IMR-90 (cell line): Measurements from ENCODE around the gene HOXB1. TPM values are rescaled to one million over a fixed set of nuclear protein-coding genes. Genes with fewer than 3 reads are reported as not detected.

Experiments used
- ATAC-seq: fragments of 200-7000 bp; cut with Tn5 transposase; 2 replicates; pipeline ENCODE4 v1.9.1; 2020; ENCODE audit warnings: low read depth, mild to moderate bottlenecking, moderate library complexity
- BruUV-seq: library from RNA; stranded (reverse); fragments of 400-500 nt; replicated peaks from 2 replicates; lab custom pipeline; 2021; lab: Mats Ljungman, UMichigan
- CTCF ChIA-PET: fragments of 300-600 bp; formaldehyde crosslinking; extraction: SDS; loops from one replicate; lab custom pipeline; 2021; ENCODE audit warnings: antibody characterized with exemption; lab: Yijun Ruan, JAX
- POLR2A ChIA-PET: fragments of 300-600 bp; sonication (Branson Sonifier 250); formaldehyde crosslinking; loops from one replicate; lab custom pipeline; 2022; ENCODE audit warnings: antibody characterized with exemption; ENCODE audit not compliant: unreplicated experiment; lab: Charles Lee
- DNase-seq: peaks from one replicate; pipeline ENCODE4 v3.0.0; 2013
- H2AFZ ChIP-seq: replicated peaks from 2 replicates; pipeline ENCODE3; 2013; ENCODE audit warnings: low read length, mild to moderate bottlenecking; ENCODE audit not compliant: poor library complexity
- H2AK5ac ChIP-seq: 2 replicates; pipeline ENCODE4 v1.6.1; 2013; ENCODE audit warnings: low read depth, low read length, inconsistent platforms
- H2AK9ac ChIP-seq: replicated peaks from 2 replicates; pipeline ENCODE3; 2013; ENCODE audit warnings: mild to moderate bottlenecking, low read depth, low read length, moderate library complexity; ENCODE audit not compliant: poor library complexity
- H2BK120ac ChIP-seq: 2 replicates; pipeline ENCODE4 v1.6.1; 2013; ENCODE audit warnings: low read depth, low read length, inconsistent platforms
- H2BK15ac ChIP-seq: 3 replicates; pipeline ENCODE4 v1.6.1; 2013; ENCODE audit warnings: low read depth, low read length, inconsistent platforms
- H2BK20ac ChIP-seq: 2 replicates; pipeline ENCODE4 v1.6.1; 2013; ENCODE audit warnings: low read depth, mild to moderate bottlenecking, inconsistent platforms, low read length, moderate library complexity
- H2BK5ac ChIP-seq: 2 replicates; pipeline ENCODE4 v1.6.1; 2013; ENCODE audit warnings: mild to moderate bottlenecking, low read depth, low read length, inconsistent platforms; ENCODE audit not compliant: poor library complexity, severe bottlenecking
- H3K14ac ChIP-seq: replicated peaks from 2 replicates; pipeline ENCODE4 v1.6.1; 2013; ENCODE audit warnings: low read depth, low read length, inconsistent platforms
- H3K18ac ChIP-seq: 2 replicates; pipeline ENCODE4 v1.6.1; 2013; ENCODE audit warnings: low read depth, low read length, control low read depth
- H3K23ac ChIP-seq: 2 replicates; pipeline ENCODE4 v1.6.1; 2013; ENCODE audit warnings: low read depth, low read length, inconsistent platforms
- H3K27ac ChIP-seq: 2 replicates; pipeline ENCODE4 v1.5.1; 2013; ENCODE audit warnings: mild to moderate bottlenecking, control low read depth, low read length; ENCODE audit not compliant: insufficient read depth
- H3K27me3 ChIP-seq: 2 replicates; pipeline ENCODE4 v1.6.1; 2013; ENCODE audit warnings: low read length; ENCODE audit not compliant: control insufficient read depth, insufficient read depth
- H3K36me3 ChIP-seq: 2 replicates; pipeline ENCODE4 v1.6.1; 2013; ENCODE audit warnings: low read length, mixed read lengths; ENCODE audit not compliant: control insufficient read depth, insufficient read depth
- H3K4ac ChIP-seq: 2 replicates; pipeline ENCODE4 v1.6.1; 2013; ENCODE audit warnings: low read depth, low read length, inconsistent platforms
- H3K4me1 ChIP-seq: 2 replicates; pipeline ENCODE4 v1.6.1; 2013; ENCODE audit warnings: low read length, mixed read lengths; ENCODE audit not compliant: control insufficient read depth, insufficient read depth
- H3K4me2 ChIP-seq: 2 replicates; pipeline ENCODE4 v1.6.1; 2013; ENCODE audit warnings: low read depth, mild to moderate bottlenecking, control low read depth, low read length, moderate library complexity
- H3K4me3 ChIP-seq: 2 replicates; pipeline ENCODE4 v1.5.1; 2013; ENCODE audit warnings: low read depth, mild to moderate bottlenecking, control low read depth, low read length, moderate library complexity; ENCODE audit not compliant: insufficient read depth
- H3K56ac ChIP-seq: 2 replicates; pipeline ENCODE4 v1.6.1; 2013; ENCODE audit warnings: low read length, inconsistent platforms; ENCODE audit not compliant: insufficient read depth; ENCODE audit errors: extremely low read depth
- H3K79me1 ChIP-seq, 2 experiments: 2 replicates each; pipeline ENCODE4 v1.6.1; 2013; ENCODE audit warnings: low read length in 2 of 2, inconsistent platforms in 1 of 2, low read depth in 1 of 2
- H3K9ac ChIP-seq: 2 replicates; pipeline ENCODE4 v1.6.1; 2013; ENCODE audit warnings: low read depth, low read length, control low read depth
- H3K9me1 ChIP-seq: 2 replicates; pipeline ENCODE4 v1.6.1; 2013; ENCODE audit warnings: low read length, inconsistent platforms; ENCODE audit not compliant: insufficient read depth
- H3K9me3 ChIP-seq: 2 replicates; pipeline ENCODE4 v1.6.1; 2013; ENCODE audit warnings: low read length; ENCODE audit not compliant: control insufficient read depth, insufficient read depth
- H4K20me1 ChIP-seq: 2 replicates; pipeline ENCODE4 v1.6.1; 2013; ENCODE audit warnings: low read length, inconsistent platforms; ENCODE audit not compliant: insufficient read depth
- H4K5ac ChIP-seq: 2 replicates; pipeline ENCODE4 v1.6.1; 2013; ENCODE audit warnings: mild to moderate bottlenecking, low read depth, low read length, control low read depth
- H4K8ac ChIP-seq, 2 experiments: 2 replicates each; pipeline ENCODE4 v1.6.1; 2013; ENCODE audit warnings: low read depth in 2 of 2, low read length in 2 of 2, control low read depth in 1 of 2, inconsistent platforms in 1 of 2
- H4K91ac ChIP-seq: 2 replicates; pipeline ENCODE4 v1.6.1; 2013; ENCODE audit warnings: low read depth, low read length, inconsistent platforms; ENCODE audit not compliant: insufficient read depth
- BHLHE40 ChIP-seq: fragments of 150-350 bp; IDR thresholded peaks from 2 replicates; pipeline ENCODE4 v1.6.1; 2016; ENCODE audit warnings: mild to moderate bottlenecking, low read depth, low read length
- NFE2L2 ChIP-seq: fragments of 150-350 bp; IDR thresholded peaks from 2 replicates; pipeline ENCODE4 v1.6.1; 2016; ENCODE audit warnings: low read depth, mild to moderate bottlenecking, low read length
- RCOR1 ChIP-seq: IDR thresholded peaks from 2 replicates; pipeline ENCODE4 v1.6.1; 2012; ENCODE audit warnings: mild to moderate bottlenecking, low read length, improper control_type of control experiment; ENCODE audit not compliant: insufficient replicate concordance
- WGBS, 2 experiments: methylation state at CpG; one replicate each; pipeline versions ENCODE4 v1.1.5 to v1.1.7; 2013; ENCODE audit warnings: missing lambda C conversion rate in 2 of 2; ENCODE audit not compliant: insufficient read length in 1 of 2; ENCODE audit errors: extremely low coverage in 2 of 2; 5-methylcytosine and 5-hydroxymethylcytosine counted together
- dilution Hi-C: fragments of 300-500 bp; cut with HindIII; formaldehyde crosslinking; loops from one replicate; pipeline ENCODE4 v1.14.3; 2018; ENCODE audit warnings: low sequenced_read_pairs; ENCODE audit not compliant: unreplicated experiment
- in situ Hi-C: fragments of 300-500 bp; cut with MboI; formaldehyde crosslinking; loops from 3 replicates; pipeline ENCODE4 v1.14.3; 2019; ENCODE audit warnings: low sequenced_read_pairs, inconsistent platforms, mixed read lengths
- intact Hi-C: fragments of 100-400 bp; cut with micrococcal nuclease; formaldehyde crosslinking; loops from 2 replicates; pipeline ENCODE4 v1.10.0; 2022
- polyA plus RNA-seq, 3 experiments: library from polyadenylated mRNA; depleted of rRNA; stranded (reverse); fragments of >200 nt; gene quantifications; 2 replicates each; pipeline ENCODE4 v1.2.3, GENCODE V29; 2012; ENCODE audit warnings: low replicate concordance in 1 of 3
- total RNA-seq: library from RNA; depleted of rRNA; stranded (reverse); fragments of >200 nt; gene quantifications from 2 replicates; pipeline ENCODE4 v1.2.3, GENCODE V29; 2012
- TF ChIP-seq, protein P1 (sequence below): fragments of 150-350 bp; IDR thresholded peaks from 2 replicates; pipeline ENCODE4 v1.6.1; 2017; ENCODE audit warnings: mild to moderate bottlenecking, antibody characterized with exemption, low read length, low read depth

HOXB1 gene
- total and polyA plus RNA-seq, 2 of the 4 experiments (the other 2 are of a cell fraction), result not detected

- POLR2A ChIA-PET, result interaction anchor here (1.6 to 2.0 kb wide), 2 partner anchors 103 to 109 kb away, joined by 5 to 14 read pairs; partner anchors contain the start of gene HOXB5
- H4K5ac ChIP-seq, result peak overlapping the region; percentile 74
- peak overlapping the region; percentile 76 for H2BK5ac ChIP-seq
- H4K8ac ChIP-seq, result peak overlapping the region; percentile 25 to 76
- H3K79me1 ChIP-seq, result peaks cover 0 to 37% of the 10 kb centered on the region in 2 experiments; a peak in 3 of 4 replicates
- H3K27ac ChIP-seq, result peak overlapping the region; percentile 74
- ATAC-seq, result peak; percentile 16
- peak; percentile 76 for DNase-seq
- dilution Hi-C loops (no loop called here), intact Hi-C loops (loop anchor here (2.0 kb wide), 1 partner anchor 57 kb away; no protein-coding TSS in a partner anchor), in situ Hi-C loops (no loop called here)
- CTCF ChIA-PET, result no interaction called here
- H2BK20ac ChIP-seq, result peak overlapping the region; percentile 87
- peak overlapping the region; percentile 26 for H2AK9ac ChIP-seq
- H2BK120ac ChIP-seq, result peak overlapping the region; percentile 98
- no peaks in the 10 kb centered on the region for H3K36me3 ChIP-seq
- no peak overlapping the region for H3K4me3 ChIP-seq
- H3K23ac ChIP-seq, result peak overlapping the region; percentile 99
- H2BK15ac ChIP-seq, result peak overlapping the region; percentile 32; the same call in 2 of the 3 replicates
- peak overlapping the region; percentile 96 for H3K14ac ChIP-seq
- H3K4me1 ChIP-seq, result peaks cover 19% of the 10 kb centered on the region
- peaks cover 8% of the 10 kb centered on the region; the same call in 1 of the 2 replicates for H4K20me1 ChIP-seq
- no CpG with 5 or more reads among the region's 3 CpGs for WGBS, 2 experiments
- no peak overlapping the region for H2AFZ ChIP-seq
- H3K9me3 ChIP-seq, result no peaks in the 10 kb centered on the region
- no TSS peak for BruUV-seq
- H3K18ac ChIP-seq, result peak overlapping the region; percentile 77
- H3K27me3 ChIP-seq, result no peaks in the 10 kb centered on the region
- peak overlapping the region; percentile 90 for H3K56ac ChIP-seq
- peaks cover 22% of the 10 kb centered on the region for H3K9me1 ChIP-seq
- peak overlapping the region; percentile 70 for H3K4me2 ChIP-seq
- peak overlapping the region; percentile 46 for H2AK5ac ChIP-seq
- TF ChIP-seq BHLHE40 (peak; percentile 47; the same call in 1 of the 2 replicates), NFE2L2 (peak; percentile 21; the same call in 1 of the 2 replicates), RCOR1 (no peak)
- TF ChIP-seq, protein P1, sequence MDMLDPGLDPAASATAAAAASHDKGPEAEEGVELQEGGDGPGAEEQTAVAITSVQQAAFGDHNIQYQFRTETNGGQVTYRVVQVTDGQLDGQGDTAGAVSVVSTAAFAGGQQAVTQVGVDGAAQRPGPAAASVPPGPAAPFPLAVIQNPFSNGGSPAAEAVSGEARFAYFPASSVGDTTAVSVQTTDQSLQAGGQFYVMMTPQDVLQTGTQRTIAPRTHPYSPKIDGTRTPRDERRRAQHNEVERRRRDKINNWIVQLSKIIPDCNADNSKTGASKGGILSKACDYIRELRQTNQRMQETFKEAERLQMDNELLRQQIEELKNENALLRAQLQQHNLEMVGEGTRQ, result peak; percentile 41; the same call in 1 of the 2 replicates
- peak overlapping the region; percentile 85 for H4K91ac ChIP-seq
- peak overlapping the region; percentile 4; the same call in 1 of the 2 replicates for H3K9ac ChIP-seq
- peak overlapping the region; percentile 91 for H3K4ac ChIP-seq
Measured at GRCh38 chr17:48484256-48484655, 46.6 kb downstream of the HOXB1 start.
